Measurements from ENCODE around the gene POU2F1. TPM values are rescaled to one million over a fixed set of nuclear protein-coding genes. Genes with fewer than 3 reads are reported as not detected.

The POU2F1 gene
- total RNA-seq, 1 donor from 2014 or later: 7.2 TPM

DNA sequence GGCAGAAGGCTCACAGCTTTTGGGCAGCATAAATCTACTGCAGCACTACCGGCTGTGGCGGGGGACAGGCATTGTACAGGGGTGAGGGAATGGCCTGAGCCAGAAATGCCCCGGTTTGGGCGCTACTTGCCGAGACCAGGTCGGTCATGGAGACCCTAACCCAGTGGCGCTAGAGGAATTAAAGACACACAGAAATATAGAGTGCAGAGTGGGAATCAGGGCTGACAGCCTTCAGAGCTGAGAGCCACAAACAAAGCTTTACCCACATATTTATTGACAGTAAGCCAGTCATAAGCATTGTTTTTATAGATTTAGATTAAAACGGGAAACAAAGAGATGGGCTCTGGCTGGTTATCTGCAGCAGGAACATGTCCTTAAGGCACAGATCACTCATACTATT lies 101.8 kb downstream of the POU2F1 start:
- TF ChIP-seq, protein P1, sequence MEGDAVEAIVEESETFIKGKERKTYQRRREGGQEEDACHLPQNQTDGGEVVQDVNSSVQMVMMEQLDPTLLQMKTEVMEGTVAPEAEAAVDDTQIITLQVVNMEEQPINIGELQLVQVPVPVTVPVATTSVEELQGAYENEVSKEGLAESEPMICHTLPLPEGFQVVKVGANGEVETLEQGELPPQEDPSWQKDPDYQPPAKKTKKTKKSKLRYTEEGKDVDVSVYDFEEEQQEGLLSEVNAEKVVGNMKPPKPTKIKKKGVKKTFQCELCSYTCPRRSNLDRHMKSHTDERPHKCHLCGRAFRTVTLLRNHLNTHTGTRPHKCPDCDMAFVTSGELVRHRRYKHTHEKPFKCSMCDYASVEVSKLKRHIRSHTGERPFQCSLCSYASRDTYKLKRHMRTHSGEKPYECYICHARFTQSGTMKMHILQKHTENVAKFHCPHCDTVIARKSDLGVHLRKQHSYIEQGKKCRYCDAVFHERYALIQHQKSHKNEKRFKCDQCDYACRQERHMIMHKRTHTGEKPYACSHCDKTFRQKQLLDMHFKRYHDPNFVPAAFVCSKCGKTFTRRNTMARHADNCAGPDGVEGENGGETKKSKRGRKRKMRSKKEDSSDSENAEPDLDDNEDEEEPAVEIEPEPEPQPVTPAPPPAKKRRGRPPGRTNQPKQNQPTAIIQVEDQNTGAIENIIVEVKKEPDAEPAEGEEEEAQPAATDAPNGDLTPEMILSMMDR (conservative IDR thresholded peaks at IDR 0.05; ENCODE audit: low read depth, low read length): no peak
- no peak overlapping the region for H3K4me3 ChIP-seq (ENCODE audit: low read depth, low read length)
- DNase-seq (ENCODE audit: low read depth): no peak

DNA sequence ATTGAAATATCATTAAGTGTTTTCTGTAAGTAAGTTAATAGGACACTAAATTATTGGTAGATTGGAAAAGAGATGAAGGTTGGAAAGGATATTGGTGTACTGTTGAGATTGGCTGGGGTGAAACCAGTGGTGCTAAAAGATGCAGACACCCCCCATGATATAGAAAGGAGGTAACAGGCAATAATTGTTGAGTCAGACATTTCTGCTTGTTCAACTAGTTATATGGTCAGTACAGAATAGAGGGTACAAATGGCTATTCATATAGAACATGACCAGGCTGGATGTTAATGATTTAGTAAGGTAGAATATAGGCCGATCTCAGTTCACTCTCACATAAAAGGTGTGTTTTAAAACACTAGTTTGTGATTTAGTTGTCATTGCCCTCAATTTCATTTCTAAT lies 104.5 kb downstream of the POU2F1 start:
- TF ChIP-seq, protein P1 (conservative IDR thresholded peaks at IDR 0.05; ENCODE audit: low read depth, low read length): no peak
- no peak overlapping the region for H3K4me3 ChIP-seq (ENCODE audit: low read depth, low read length)

DNA sequence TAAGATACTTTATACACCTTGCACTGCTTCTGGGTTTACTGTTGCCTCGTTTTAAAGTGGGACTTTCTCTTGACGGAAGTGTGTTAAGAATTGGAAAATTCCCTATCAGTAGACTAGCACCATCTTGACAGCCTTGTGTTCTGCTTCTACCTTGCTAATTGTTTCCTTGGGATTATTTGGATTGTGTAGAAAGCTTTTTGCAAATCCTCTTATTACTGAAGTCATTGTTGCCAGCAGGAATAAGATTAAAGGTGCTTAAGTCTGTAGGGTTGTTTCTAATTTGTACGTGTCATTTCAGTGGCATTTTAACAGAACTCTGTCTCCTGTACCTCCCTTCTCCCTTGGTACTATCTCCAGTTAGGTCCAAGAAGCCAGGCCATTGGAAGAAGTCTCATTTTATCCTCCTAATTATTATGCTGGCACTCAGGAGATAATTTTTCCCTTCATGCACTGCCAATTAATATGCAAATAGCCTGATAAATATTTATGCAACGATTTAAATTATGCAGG lies 107.7 kb downstream of the POU2F1 start:
- no peak overlapping the region for H3K4me3 ChIP-seq (ENCODE audit: low read depth, low read length)
- TF ChIP-seq, protein P1 (conservative IDR thresholded peaks at IDR 0.05; ENCODE audit: low read depth, low read length): no peak
- no peak for DNase-seq (ENCODE audit: low read depth)

More for the DNA sequence above, 104.5 kb downstream of the POU2F1 start:
- DNase-seq (ENCODE audit: low read depth): no peak

DNA sequence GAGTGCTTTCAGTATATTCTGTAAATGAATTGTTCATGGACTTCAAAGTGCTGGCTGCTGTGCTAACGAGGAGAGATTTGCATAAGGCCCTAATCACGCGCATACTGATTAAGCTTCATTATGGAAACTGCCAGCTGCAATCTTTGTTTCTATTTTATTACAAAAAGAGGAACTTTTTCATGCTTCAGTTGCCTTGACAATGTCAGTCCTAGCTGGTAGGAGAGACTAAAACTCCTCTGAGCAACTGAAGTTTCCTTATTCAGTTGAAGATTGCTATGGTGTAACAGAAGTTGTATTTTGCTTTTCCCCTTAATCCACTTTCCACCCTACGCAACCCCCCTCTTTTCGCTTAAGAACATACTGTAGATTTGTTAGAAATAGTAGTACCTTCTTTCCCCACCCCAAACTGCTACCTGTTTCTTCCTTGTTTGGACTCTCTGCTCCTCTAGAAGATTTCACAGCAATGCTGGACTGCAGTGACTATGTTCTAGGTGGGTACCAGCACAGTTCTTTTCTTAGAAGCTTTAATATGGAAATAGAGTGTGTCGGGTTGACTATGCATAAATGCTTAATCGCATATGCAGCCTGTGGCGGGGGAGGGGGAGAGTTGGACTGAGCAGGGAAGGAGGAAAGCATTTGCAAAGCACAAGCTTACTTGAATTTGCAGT lies 108.3 kb downstream of the POU2F1 start:
- DNase-seq (ENCODE audit: low read depth): no peak
- TF ChIP-seq, protein P1 (conservative IDR thresholded peaks at IDR 0.05; ENCODE audit: low read depth, low read length): no peak
- H3K4me3 ChIP-seq (ENCODE audit: low read depth, low read length): no peak overlapping the region

DNA sequence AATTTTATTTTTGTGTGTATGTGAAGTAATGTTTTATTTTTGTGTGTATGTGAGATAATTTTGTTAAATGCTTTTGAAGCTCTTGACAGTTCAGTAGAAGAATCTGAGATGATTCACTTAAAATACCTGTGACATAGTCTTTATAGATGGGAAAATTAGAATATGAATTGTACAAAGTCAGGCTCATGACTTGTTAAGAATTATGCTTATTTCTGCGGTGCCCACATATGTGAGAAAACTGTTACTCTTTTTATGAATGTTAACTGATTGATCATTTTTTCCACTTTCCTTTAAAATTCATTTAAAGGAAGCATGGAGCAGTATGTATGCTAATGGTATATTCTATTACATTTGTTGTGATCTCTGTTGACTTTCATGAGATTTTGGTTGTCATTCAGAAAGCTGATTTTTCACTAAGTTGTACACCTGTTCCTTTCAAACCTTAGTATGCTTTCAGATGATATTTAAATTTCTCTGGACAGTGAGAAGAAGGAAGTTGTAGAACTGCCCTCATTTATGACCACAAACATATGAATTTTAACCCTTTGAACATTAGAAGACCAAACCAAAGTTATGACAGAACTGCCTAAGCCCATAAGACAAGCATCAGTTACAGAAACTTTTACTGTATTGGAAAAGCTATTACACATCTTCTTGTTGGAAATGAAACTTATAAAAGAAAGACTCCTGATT lies 110.1 kb downstream of the POU2F1 start:
- no peak for DNase-seq (ENCODE audit: low read depth)
- TF ChIP-seq, protein P1 (conservative IDR thresholded peaks at IDR 0.05; ENCODE audit: low read depth, low read length): no peak
- H3K4me3 ChIP-seq (ENCODE audit: low read depth, low read length): no peak overlapping the region

DNA sequence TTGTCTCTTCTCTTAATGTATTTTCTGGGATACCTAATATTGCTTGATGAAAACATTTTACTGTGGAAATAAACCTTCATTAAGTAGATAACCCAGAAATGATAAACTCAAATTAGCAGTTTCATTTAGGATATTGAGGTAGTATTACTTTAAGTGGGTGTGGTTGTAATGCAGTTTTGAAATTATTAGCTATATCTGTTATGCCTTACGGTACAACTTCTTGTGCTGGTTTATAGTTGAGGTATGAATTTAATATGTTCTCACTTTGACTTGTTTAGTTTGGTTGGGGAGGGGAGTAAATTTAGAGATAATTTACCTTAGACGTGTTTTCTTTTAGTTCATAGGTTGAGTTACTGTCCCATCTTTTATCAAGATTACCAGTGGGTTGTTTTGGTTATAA lies 111.0 kb downstream of the POU2F1 start:
- no peak overlapping the region for H3K4me3 ChIP-seq (ENCODE audit: low read depth, low read length)
- TF ChIP-seq, protein P1 (conservative IDR thresholded peaks at IDR 0.05; ENCODE audit: low read depth, low read length): no peak
- DNase-seq (ENCODE audit: low read depth): no peak
